Measurements from ENCODE around the gene SPEF1. TPM values are rescaled to one million over a fixed set of nuclear protein-coding genes. Genes with fewer than 3 reads are reported as not detected.
A peak's percentile ranks its signal among the peaks of the same experiment; 100 is the strongest.
"Not testable (repeated sequence)": the region's sequence is repeated elsewhere in the genome, so short reads cannot be mapped to it uniquely, and the experiment has no call there.

The SPEF1 gene
- total RNA-seq, 1 experiment from 2014 or later, result 0.95 TPM

DNA sequence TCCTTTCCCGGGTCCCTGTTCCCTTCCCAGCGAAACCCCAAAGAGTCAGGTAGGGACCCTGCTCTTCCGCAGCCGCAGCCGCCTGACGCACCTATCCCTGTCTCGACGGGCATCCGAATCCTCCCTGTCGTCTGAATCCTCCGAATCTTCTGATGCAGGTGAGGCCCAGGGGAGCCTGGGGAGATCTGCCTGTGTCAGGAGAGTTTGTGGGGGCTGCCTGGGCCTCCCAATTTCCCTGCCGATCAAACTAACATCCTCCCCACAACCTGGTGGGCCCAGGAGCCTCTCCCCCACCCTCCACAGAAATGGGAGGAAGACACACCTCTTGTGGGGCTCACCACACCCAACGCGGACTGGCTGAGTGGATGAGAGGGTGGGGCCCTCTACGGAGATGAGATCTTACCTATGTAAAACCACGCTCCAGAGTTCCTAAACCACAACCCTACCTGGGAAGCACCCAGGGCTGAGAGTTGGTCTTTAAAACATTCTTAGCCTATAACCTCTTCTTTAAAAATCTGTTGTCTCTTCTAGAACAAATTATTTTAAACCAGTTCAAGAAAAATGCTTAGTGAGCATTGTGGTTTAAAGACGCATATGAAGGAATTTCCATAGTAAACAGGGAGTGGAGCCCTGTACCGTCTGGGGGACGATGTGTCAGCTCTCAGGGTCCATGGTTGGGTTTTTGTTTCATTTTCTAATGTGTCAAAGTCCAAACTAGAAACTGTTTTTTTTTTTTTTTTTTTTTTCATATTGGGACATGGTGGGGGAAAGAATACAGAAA, 16.5 kb upstream of the SPEF1 start:
- DNase-seq, result no peak
- Histone ChIP-seq H3K27me3 (no peaks in the 10 kb centered on the region), H3K36me3 (peaks cover 32% of the 10 kb centered on the region), H3K4me3 (peak overlapping the region; percentile 70), H3K9me3 (no peaks in the 10 kb centered on the region)

GRCh38 chr20:3797226-3797545, 15.9 kb upstream of the SPEF1 start:
- Histone ChIP-seq H3K36me3 (peaks cover 30% of the 10 kb centered on the region), H3K4me3 (peak overlapping the region; percentile 70), H3K9me3 (no peaks in the 10 kb centered on the region), H3K27me3 (no peaks in the 10 kb centered on the region)
- no peak for DNase-seq

DNA sequence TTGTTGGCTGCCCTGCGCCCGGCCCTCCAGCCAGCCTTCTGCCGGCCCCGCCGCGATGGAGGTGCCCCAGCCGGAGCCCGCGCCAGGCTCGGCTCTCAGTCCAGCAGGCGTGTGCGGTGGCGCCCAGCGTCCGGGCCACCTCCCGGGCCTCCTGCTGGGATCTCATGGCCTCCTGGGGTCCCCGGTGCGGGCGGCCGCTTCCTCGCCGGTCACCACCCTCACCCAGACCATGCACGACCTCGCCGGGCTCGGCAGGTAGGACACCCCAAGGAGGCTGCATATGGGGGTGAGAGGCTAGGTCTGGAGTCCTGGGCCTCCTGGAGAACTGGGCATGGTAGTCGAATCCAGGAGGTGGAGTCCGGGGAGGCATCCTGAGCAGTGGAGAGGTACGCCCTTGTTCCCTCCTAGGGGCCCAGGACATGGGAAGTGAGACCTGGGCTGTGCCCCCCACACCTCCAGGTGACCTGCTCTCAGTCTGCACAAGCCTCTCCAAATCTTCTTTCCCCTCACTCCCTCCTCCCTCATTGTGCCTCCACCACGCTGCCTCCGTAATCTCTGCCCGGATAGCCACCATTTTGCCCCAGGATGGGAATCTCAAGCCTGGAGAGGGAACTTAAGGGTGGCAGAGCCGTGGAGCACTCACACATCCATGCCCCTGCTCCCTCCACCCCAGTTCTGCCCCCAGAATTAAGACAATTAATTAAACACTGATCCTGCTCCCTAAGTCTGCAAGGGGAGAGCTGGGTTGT, 15.4 kb upstream of the SPEF1 start:
- no peak for DNase-seq
- Histone ChIP-seq H3K36me3 (peaks cover 27% of the 10 kb centered on the region), H3K4me3 (peak overlapping the region; percentile 70), H3K9me3 (no peaks in the 10 kb centered on the region), H3K27me3 (no peaks in the 10 kb centered on the region)

- Histone ChIP-seq H3K27me3 (no peaks in the 10 kb centered on the region), H3K4me3 (peak within 1 kb of the TSS; percentile 70), H3K36me3 (peaks cover 20% of the 10 kb centered on the region), H3K9me3 (no peaks in the 10 kb centered on the region)
- DNase-seq, result peak; percentile 93
Measured at GRCh38 chr20:3795511-3796468, 14.5 kb upstream of the SPEF1 start, which contains the start of gene CDC25B. Gene CDC25B (plus strand): TSS chr20:3796310. CDS start chr20:3796532, 222 bp downstream.

GRCh38 chr20:3794701-3795420, 13.6 kb upstream of the SPEF1 start:
- Histone ChIP-seq H3K27me3 (no peaks in the 10 kb centered on the region), H3K36me3 (peaks cover 15% of the 10 kb centered on the region), H3K9me3 (no peaks in the 10 kb centered on the region), H3K4me3 (peak overlapping the region; percentile 70)
- no peak for DNase-seq

- peaks cover 13% of the 10 kb centered on the region for H3K36me3 ChIP-seq
- H3K9me3 ChIP-seq, H3K27me3 ChIP-seq, DNase-seq, H3K4me3 ChIP-seq: not testable (repeated sequence)
Measured at GRCh38 chr20:3794168-3794567, 12.9 kb upstream of the SPEF1 start.

DNA sequence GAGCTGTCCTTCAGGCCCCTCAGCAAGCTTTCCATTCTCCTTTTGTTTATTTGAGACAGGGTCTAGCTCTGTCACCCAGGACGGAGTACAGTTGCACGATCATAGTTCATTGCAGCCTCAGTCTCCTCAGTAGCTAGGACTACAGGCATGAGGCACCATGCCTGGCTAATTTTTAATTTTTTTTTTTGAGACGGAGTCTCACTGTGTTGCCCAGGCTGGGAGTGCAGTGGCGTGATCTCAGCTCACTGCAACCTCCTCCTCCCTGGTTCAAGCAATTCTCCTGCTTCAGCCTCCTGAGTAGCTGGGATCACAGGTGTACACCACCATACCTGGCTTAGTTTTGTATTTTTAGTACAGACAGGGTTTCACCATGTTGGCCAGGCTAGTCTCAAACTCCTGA, 8.0 kb upstream of the SPEF1 start:
- not testable (repeated sequence) for DNase-seq, H3K4me3 ChIP-seq, H3K9me3 ChIP-seq, H3K36me3 ChIP-seq, H3K27me3 ChIP-seq

DNA sequence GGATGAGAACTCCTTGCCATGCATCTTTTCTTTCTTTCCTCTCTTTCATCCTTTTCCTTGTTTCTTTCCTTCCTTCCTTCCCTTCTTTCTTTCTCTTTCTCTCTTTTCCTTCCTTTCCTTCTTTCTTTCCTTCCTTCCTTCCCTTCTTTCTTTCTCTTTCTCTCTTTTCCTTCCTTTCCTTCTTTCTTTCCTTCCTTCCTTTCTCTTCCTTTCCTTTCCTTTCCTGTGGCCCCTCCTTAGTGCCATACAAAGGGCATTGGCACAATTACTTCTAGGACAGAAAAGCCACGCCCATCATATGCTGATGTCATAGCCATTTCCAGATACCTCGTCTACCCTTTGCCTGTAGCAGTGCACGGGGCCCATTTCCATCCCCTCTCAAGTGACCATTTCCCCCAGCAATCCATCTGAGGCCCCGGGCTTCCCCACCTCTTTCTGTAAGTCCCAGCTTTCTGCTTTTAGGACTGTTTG, 7.5 kb upstream of the SPEF1 start:
- peaks cover 9% of the 10 kb centered on the region for H3K36me3 ChIP-seq
- no peaks in the 10 kb centered on the region for H3K9me3 ChIP-seq
- DNase-seq, result no peak
- no peak overlapping the region for H3K4me3 ChIP-seq
- no peaks in the 10 kb centered on the region for H3K27me3 ChIP-seq

GRCh38 chr20:3787324-3788014, 6.2 kb upstream of the SPEF1 start:
- peak overlapping the region; percentile 38 for H3K4me3 ChIP-seq

DNA sequence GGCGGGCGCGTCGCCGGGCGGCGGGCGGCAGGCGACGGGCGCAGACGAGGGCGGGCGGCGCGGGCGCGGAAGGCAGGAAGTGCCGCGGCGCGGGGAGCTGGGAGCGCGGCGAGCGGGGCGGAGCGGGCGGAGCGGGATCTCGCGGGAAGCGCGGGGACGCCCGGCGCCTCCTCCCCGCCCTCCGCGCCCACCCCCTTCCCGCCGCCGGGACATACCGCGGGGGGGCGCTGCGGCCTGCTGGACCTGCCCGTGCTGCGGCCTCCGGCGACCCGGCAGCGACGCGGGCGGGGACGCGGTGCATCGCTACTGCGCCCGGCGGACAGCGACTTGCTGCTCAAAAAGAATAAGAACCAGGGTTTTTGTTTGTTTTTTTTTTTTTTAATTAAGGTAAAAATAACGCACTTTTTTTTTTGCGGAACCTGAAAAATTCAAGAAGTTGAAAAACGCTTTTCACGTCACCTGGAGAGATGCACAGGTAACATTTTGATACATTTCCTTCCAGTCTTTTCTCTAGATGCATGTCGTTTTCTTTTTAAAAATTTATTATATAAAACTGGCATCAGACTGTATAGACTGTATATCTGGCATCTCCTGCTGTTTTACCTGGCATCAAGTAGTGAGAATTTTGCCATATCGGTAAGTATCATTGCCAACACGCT, 5.5 kb upstream of the SPEF1 start, which contains the start of gene CENPB:
TSS of gene CENPB (minus strand) at position 76 of the 659 bp plus-strand sequence. CDS start 257 bp downstream, outside the sequence.
- Histone ChIP-seq H3K27me3 (no peaks in the 10 kb centered on the region), H3K36me3 (peaks cover 11% of the 10 kb centered on the region), H3K9me3 (no peaks in the 10 kb centered on the region), H3K4me3 (peak within 1 kb of the TSS; percentile 60)
- peak; percentile 78 for DNase-seq

More at GRCh38 chr20:3787324-3788014, 6.2 kb upstream of the SPEF1 start:
- DNase-seq, result no peak
- Histone ChIP-seq H3K36me3 (peaks cover 9% of the 10 kb centered on the region), H3K9me3 (no peaks in the 10 kb centered on the region), H3K27me3 (no peaks in the 10 kb centered on the region)

GRCh38 chr20:3786126-3786484, 4.9 kb upstream of the SPEF1 start:
- peaks cover 14% of the 10 kb centered on the region for H3K36me3 ChIP-seq
- peak overlapping the region; percentile 60 for H3K4me3 ChIP-seq
- peak; percentile 41 for DNase-seq
- H3K27me3 ChIP-seq, result no peaks in the 10 kb centered on the region
- no peaks in the 10 kb centered on the region for H3K9me3 ChIP-seq

DNA sequence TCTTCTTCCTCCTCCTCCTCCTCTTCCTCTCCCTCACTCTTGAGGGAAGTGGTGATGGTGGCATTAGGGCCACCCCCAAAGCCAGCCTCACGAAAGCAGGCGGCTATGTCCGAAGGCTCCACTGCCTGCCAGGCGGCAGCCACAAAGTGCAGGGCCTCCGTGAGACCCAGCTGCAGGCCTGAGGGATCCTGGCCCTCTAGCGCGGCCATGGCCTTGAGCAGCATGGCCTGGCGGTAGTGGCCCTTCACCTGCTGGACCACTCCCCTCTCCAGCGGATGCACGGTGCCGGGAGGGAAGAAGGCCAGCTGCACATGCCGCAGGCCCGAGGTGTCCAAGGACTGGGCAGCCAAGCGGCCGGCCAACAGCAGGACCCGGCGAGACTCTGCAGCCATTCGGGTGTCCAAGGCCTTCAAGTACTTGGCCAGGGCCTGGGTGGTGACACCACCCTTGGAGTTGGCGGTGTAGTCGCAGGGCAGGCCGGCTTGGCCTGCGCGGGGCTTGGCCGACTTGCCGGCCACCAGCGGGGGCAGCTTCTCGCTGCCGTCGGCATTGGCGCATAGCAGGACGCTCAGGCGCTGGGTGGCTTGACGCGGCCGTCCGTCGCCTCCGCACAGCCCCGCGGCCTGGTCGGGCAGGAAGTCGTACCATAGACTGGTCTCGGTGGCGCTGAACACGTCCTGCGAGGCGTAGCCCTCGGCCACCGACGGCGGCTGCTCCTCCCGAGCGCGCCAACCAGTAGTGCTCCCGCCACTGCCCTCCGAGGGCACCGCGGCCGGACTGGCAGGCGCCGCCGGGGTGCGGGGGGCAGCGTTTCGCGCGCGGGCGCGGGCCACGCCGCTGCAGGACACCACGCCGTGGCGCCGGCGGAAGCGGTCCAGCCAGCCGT, 4.2 kb upstream of the SPEF1 start:
- H3K4me3 ChIP-seq, result peak overlapping the region; percentile 60
- peak; percentile 26 for DNase-seq
- H3K27me3 ChIP-seq, result no peaks in the 10 kb centered on the region
- H3K36me3 ChIP-seq, result peaks cover 14% of the 10 kb centered on the region
- H3K9me3 ChIP-seq, result no peaks in the 10 kb centered on the region

- Histone ChIP-seq H3K36me3 (peaks cover 14% of the 10 kb centered on the region), H3K27me3 (no peaks in the 10 kb centered on the region), H3K4me3 (peak overlapping the region; percentile 60), H3K9me3 (no peaks in the 10 kb centered on the region)
- no peak for DNase-seq
Measured at GRCh38 chr20:3784863-3785239, 3.6 kb upstream of the SPEF1 start.

DNA sequence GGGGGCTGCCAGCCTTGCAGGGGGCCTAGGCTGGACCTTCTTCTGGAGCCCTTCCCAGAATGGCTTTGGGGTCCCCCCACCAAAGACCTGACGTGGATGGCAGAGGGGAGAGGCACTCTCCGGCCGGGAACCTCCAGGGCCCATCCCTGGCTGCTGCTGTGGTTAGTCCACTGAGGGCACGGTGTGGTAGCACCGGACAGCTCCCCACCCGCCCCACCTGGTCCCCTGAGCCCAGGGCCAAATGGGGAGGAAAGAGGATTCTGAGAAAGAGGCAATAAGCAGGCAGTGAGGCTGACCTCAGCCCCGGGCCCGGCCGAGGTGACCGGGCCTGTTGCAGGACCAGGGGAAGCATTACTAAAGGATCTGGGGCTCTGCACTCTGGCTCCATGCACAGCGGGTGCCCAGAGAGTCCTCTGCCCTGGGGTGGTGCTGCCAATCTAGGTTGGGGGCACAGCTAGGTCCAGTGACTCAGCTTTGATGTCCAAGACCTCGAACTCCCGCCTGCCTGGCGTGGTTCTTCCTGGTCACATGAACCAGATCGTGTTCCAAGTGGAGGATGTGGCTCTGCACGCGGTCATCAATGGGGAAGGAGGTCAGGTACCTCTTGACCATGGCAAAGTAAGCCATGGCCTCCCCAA, 3.1 kb upstream of the SPEF1 start:
- no peaks in the 10 kb centered on the region for H3K27me3 ChIP-seq
- H3K36me3 ChIP-seq, result peaks cover 14% of the 10 kb centered on the region
- peak; percentile 34 for DNase-seq
- no peaks in the 10 kb centered on the region for H3K9me3 ChIP-seq
- peak overlapping the region; percentile 60 for H3K4me3 ChIP-seq
